Fibroblast of villous mesenchyme (primary cell): ENCODE results near the gene DAB1. TPM values are rescaled to one million over a fixed set of nuclear protein-coding genes. Genes with fewer than 3 reads are reported as not detected.

Experiments used
- DNase-seq: peaks from one replicate; pipeline ENCODE4 v3.0.0-alpha.2; 2010; ENCODE audit warnings: low read depth
- H3K4me3 ChIP-seq: 2 replicates; pipeline ENCODE4 v1.5.1; 2011; ENCODE audit warnings: low read depth, mild to moderate bottlenecking, low read length
- total RNA-seq: library from RNA; depleted of rRNA; stranded (reverse); fragments of >200 nt; gene quantifications from 2 replicates; pipeline ENCODE4 v1.2.3, GENCODE V29; 2012
- TF ChIP-seq, protein P1 (sequence below): IDR thresholded peaks from 2 replicates; pipeline ENCODE4 v1.5.1; 2012; ENCODE audit warnings: low read depth, mild to moderate bottlenecking, low read length; ENCODE audit not compliant: insufficient read depth

Gene DAB1
- total RNA-seq, 1 donor, result not detected

DNA sequence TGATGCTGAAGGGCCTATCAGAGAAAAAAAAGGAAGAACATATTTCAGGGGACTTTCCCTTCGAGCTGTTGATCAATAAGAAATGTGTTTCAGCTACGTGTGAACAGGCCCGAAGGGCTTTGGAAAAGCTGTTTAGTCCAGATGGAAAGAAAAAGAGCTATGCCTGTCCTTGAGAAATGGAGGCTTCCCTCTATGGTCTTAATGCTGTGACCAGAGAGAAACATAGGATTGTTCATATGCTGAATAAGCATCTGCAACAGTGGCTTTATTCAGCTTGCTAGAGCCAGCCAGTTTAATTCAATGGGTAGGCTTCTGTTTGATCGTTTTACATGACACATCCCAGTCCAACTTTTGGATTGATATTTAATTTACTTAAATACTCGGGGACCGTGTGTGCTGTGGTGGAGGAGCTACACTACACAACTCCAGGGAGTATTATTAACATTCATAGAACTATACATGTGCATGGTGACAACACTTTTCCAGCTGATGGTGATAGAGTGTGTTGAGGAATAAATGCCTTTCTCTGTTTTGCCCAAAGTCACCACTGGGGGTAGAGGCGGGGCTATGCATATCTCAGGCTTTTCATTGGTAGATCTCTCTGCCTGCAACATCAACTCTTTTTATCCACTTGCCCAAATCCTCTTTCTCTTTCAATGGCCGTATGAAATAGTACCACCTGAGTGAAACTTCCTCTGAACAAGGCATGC, 351.3 kb downstream of the DAB1 start:
- H3K4me3 ChIP-seq, result no peak overlapping the region
- no peak for DNase-seq
- TF ChIP-seq, protein P1, sequence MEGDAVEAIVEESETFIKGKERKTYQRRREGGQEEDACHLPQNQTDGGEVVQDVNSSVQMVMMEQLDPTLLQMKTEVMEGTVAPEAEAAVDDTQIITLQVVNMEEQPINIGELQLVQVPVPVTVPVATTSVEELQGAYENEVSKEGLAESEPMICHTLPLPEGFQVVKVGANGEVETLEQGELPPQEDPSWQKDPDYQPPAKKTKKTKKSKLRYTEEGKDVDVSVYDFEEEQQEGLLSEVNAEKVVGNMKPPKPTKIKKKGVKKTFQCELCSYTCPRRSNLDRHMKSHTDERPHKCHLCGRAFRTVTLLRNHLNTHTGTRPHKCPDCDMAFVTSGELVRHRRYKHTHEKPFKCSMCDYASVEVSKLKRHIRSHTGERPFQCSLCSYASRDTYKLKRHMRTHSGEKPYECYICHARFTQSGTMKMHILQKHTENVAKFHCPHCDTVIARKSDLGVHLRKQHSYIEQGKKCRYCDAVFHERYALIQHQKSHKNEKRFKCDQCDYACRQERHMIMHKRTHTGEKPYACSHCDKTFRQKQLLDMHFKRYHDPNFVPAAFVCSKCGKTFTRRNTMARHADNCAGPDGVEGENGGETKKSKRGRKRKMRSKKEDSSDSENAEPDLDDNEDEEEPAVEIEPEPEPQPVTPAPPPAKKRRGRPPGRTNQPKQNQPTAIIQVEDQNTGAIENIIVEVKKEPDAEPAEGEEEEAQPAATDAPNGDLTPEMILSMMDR, result no peak

DNA sequence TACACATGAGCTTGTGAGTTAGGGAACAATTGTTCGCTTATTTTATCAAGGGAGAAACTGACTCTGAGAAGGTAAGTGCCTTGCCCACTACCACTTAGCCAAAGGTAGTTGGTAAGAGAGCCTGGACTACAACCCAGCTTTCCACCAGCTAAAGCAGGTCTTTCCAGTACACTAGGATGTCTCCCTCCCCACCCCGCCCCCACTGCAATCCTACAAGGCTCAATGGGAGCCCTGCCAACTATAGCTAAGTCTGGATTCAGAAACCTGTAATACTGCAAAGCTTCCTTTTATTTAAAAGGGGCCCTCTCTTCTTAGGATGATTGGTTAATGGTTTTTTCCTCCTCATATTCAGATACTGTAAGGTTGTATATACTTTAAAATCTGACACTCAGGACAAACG, 356.0 kb downstream of the DAB1 start:
- no peak overlapping the region for H3K4me3 ChIP-seq
- DNase-seq, result no peak
- TF ChIP-seq, protein P1, result no peak

DNA sequence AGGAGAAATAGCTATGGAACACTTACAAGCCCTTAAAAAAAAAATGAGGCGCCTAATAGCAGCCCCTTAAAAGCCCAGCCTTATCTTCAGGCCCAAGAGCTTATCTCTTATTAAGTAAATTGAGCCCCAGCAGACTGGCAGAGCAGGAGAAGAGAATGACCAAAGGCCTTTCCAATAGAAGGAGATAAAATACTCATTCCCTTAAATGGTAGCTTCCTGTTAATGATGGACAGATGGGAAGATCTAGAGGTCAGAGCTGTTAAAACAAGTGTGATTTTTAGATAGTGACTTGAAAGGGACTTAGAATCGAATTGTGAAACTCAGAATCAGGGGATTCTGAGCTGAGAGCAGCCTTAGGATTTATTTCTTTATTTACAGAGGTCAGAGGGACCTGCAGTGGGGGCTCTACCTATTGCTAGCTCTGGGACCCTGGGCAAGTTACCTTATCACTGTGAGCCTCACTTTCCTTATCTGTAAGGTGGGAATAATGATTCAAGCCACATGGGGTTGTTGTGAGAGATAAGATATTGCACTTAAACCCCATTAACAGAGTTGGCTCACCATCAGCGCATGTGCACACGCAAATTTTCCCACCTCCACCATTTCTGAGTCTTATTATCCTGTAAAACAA, 356.8 kb downstream of the DAB1 start:
- TF ChIP-seq, protein P1, result no peak
- H3K4me3 ChIP-seq, result no peak overlapping the region
- DNase-seq, result no peak

- H3K4me3 ChIP-seq, result no peak overlapping the region
- no peak for DNase-seq
- TF ChIP-seq, protein P1, result no peak
Measured at GRCh38 chr1:57065442-57065841, 358.4 kb downstream of the DAB1 start.

DNA sequence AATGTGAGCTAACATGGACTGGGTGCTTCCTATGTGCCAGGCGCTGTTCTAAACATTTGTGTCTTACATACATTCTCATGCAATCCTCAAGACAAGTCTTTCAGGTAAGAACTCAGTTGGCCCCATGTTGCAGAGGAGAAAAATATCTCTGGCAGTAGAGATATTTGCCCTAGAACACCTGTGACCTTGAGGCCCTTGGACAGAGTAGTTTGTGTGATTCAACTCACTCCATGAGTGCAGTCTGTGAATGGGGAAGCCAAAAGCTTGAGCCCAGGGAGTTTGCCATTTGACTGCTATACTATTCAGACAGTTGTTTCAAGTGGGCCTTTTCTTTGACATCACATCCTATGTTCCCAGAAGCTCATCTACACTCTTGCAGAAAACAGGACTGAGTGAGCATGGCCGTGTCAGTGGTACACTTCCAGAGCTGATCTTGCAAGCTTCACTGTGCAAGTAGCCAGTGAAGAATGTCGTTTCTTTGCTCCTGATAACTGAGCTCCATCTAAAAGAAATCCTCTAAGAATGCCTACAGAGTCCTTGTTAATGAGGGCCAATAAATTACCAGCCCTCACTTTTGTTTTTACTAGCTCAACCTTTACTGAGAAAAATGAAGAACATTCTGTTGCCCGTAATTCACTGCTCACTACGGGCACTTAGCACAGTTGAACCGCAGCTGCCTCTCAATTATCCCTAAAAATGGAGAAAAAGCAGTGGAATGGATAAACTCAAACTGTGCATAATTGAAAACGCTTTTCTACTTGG, 359.3 kb downstream of the DAB1 start:
- no peak overlapping the region for H3K4me3 ChIP-seq
- no peak for DNase-seq
- TF ChIP-seq, protein P1, result no peak

DNA sequence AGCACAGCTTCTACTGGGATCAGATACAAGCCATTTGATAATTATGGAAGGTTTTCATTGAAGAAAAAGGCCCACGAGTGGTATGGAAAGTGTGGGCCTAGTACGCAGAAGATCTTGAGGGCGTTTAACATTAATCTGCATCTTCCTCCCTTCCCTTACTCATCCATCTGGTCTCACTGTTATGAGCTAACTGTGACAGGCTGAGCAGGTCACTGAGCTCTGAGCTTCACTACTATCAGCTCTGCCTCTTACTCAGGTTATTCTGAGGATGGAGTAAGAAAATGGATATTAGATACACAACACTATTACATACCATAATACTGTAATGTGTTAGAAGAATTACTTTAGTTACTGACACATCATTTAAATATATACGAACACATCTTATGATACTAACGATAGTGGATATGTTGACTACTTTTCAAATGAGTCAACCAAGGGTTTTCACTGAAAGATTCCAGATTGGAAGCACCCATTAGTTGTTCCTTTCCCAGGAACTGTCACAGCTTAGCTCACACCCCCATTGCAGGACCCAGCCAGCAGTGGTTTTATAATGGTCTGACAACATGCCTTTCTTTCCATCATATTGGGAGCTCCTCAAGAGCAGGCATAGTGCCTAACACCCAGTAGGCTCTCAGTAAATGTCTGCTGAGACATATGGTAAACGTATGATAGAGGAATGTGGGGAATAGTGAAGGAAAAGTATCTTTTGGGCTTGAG, 360.3 kb downstream of the DAB1 start:
- TF ChIP-seq, protein P1, result no peak
- DNase-seq, result no peak
- H3K4me3 ChIP-seq, result no peak overlapping the region
